Liver (tissue), 9 donors: ENCODE data around the gene RDH11. TPM values are rescaled to one million over a fixed set of nuclear protein-coding genes. Genes with fewer than 3 reads are reported as not detected.

Source experiments
- DNase-seq: peaks from one replicate; pipeline ENCODE4 v3.0.0-alpha.2; 2017; ENCODE audit warnings: low spot score
- H3K27ac ChIP-seq, 2 donors: one replicate each; pipeline ENCODE4 v1.7.0; 2013; ENCODE audit warnings: inconsistent platforms in 2 of 2, low read length in 2 of 2, control low read depth in 1 of 2, low read depth in 1 of 2, mild to moderate bottlenecking in 1 of 2
- H3K27me3 ChIP-seq, 4 donors: one replicate each; pipeline versions ENCODE4 v1.6.1 to v1.7.0; 2013; ENCODE audit warnings: low read length in 3 of 4, inconsistent platforms in 1 of 4, mild to moderate bottlenecking in 1 of 4, moderate library complexity in 1 of 4; ENCODE audit not compliant: control insufficient read depth in 4 of 4, insufficient read depth in 4 of 4
- H3K36me3 ChIP-seq, 4 donors: one replicate each; pipeline versions ENCODE4 v1.6.1 to v1.7.0; 2013; ENCODE audit warnings: low read length in 3 of 4, mild to moderate bottlenecking in 3 of 4, low read depth in 1 of 4, moderate library complexity in 1 of 4; ENCODE audit not compliant: control insufficient read depth in 4 of 4, insufficient read depth in 3 of 4
- H3K4me1 ChIP-seq, 4 donors: one replicate each; pipeline versions ENCODE4 v1.6.1 to v1.7.0; 2013; ENCODE audit warnings: low read length in 3 of 4, mild to moderate bottlenecking in 3 of 4, moderate library complexity in 1 of 4; ENCODE audit not compliant: control insufficient read depth in 4 of 4, insufficient read depth in 4 of 4
- H3K4me3 ChIP-seq, 3 donors: one replicate each; pipeline versions ENCODE4 v1.6.1 to v1.7.0; 2013; ENCODE audit warnings: low read length in 3 of 3, control low read depth in 1 of 3, low read depth in 1 of 3, mild to moderate bottlenecking in 1 of 3
- H3K9ac ChIP-seq, 2 donors: one replicate each; pipeline ENCODE4 v1.7.0; 2013; ENCODE audit warnings: low read length in 2 of 2, mild to moderate bottlenecking in 2 of 2, moderate library complexity in 2 of 2, control low read depth in 1 of 2, low read depth in 1 of 2
- H3K9me3 ChIP-seq, 4 donors: one replicate each; pipeline versions ENCODE4 v1.6.1 to v1.7.0; 2013; ENCODE audit warnings: low read length in 3 of 4; ENCODE audit not compliant: control insufficient read depth in 4 of 4
- EGR1 ChIP-seq, 2 donors: IDR thresholded peaks; 2 replicates each; pipeline ENCODE4 v1.6.1; 2016 to 2018; ENCODE audit warnings: antibody characterized with exemption in 2 of 2, low read depth in 2 of 2
- NR2F2 ChIP-seq: IDR thresholded peaks from 2 replicates; pipeline ENCODE4 v1.6.1; 2016; ENCODE audit warnings: antibody characterized with exemption
- RAD21 ChIP-seq, 2 donors: IDR thresholded peaks; 2 replicates each; pipeline ENCODE4 v1.6.1; 2016; ENCODE audit warnings: antibody characterized with exemption in 2 of 2, mild to moderate bottlenecking in 2 of 2
- SP1 ChIP-seq: IDR thresholded peaks from 2 replicates; pipeline ENCODE4 v1.6.1; 2018; ENCODE audit warnings: antibody characterized with exemption, mild to moderate bottlenecking
- YY1 ChIP-seq: IDR thresholded peaks from 2 replicates; pipeline ENCODE4 v1.6.1; 2016; ENCODE audit warnings: antibody characterized with exemption, mild to moderate bottlenecking
- WGBS: extraction: QIAGEN DNeasy Blood & Tissue Kit; methylation state at CpG from one replicate; pipeline ENCODE4 v1.1.7; 2013; 5-methylcytosine and 5-hydroxymethylcytosine counted together
- polyA plus RNA-seq, 2 donors: library from polyadenylated mRNA; stranded (reverse) in 1 of 2; unstranded in 1 of 2; fragments of 200-250 nt in 1 of 2; fragments of >200 nt in 1 of 2; fragmentation: Nextera tagmentation in 1 of 2; extraction: Ambion mirVana in 1 of 2; gene quantifications; one replicate each; pipeline versions ENCODE4 v1.2.1 to v1.2.3, GENCODE V29; 2013 to 2015
- total RNA-seq, 2 donors: library from RNA; depleted of rRNA; stranded (reverse); fragments of >200 nt; gene quantifications; one replicate each; pipeline ENCODE4 v1.2.3, GENCODE V29; 2014
- TF ChIP-seq, protein P1 (sequence below): fragments of 150-350 bp; IDR thresholded peaks from 2 replicates; pipeline ENCODE4 v1.5.1; 2017; ENCODE audit warnings: improper control_type of control experiment, low read depth, low read length; ENCODE audit not compliant: missing input control
- TF ChIP-seq, protein P2 (sequence below): IDR thresholded peaks from 2 replicates; pipeline ENCODE4 v1.6.1; 2016; ENCODE audit warnings: antibody characterized with exemption
- TF ChIP-seq, protein P3 (sequence below): IDR thresholded peaks from 2 replicates; pipeline ENCODE4 v1.6.1; 2016; ENCODE audit warnings: antibody characterized with exemption, mild to moderate bottlenecking
- donor health status: healthy.
- donor health status: healthy.
- donor health status: healthy.
- donor health status: healthy.
- donor health status: healthy.

Gene RDH11
- total and polyA plus RNA-seq, 4 donors = 99.7 to 174 (median 137) TPM

DNA sequence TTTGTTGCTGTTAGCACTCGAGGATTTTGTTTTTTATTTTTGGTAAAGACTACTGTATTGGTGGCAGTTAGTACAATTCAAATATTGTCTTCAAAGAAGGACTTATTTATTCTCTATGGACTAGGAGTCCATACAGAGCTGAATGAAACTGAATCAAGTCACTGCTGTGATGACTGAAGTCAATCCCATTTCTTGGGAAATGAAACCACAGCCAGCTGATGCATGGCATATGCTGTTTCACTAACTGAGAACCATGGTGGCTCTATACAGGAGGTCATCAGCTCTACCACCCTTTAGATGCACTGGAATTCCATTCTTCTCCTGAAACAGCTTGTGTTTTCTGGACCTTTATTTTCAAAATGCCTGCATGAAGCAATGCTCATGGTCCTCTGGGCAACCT, 43.4 kb downstream of the RDH11 start:
- H3K27ac ChIP-seq = no peak overlapping the region
- H3K27me3 ChIP-seq = no peaks in the 10 kb centered on the region
- no peaks in the 10 kb centered on the region for H3K4me1 ChIP-seq
- peaks cover 7 to 76% (median 65%) of the 10 kb centered on the region in 4 donors for H3K36me3 ChIP-seq
- H3K4me3 ChIP-seq = no peak overlapping the region
- 93% methylated on average over 1 of the region's 1 CpG for WGBS
- H3K9me3 ChIP-seq = no peaks in the 10 kb centered on the region
- TF ChIP-seq SP1 = no peak
- TF ChIP-seq, protein P1, sequence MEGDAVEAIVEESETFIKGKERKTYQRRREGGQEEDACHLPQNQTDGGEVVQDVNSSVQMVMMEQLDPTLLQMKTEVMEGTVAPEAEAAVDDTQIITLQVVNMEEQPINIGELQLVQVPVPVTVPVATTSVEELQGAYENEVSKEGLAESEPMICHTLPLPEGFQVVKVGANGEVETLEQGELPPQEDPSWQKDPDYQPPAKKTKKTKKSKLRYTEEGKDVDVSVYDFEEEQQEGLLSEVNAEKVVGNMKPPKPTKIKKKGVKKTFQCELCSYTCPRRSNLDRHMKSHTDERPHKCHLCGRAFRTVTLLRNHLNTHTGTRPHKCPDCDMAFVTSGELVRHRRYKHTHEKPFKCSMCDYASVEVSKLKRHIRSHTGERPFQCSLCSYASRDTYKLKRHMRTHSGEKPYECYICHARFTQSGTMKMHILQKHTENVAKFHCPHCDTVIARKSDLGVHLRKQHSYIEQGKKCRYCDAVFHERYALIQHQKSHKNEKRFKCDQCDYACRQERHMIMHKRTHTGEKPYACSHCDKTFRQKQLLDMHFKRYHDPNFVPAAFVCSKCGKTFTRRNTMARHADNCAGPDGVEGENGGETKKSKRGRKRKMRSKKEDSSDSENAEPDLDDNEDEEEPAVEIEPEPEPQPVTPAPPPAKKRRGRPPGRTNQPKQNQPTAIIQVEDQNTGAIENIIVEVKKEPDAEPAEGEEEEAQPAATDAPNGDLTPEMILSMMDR = no peak
- TF ChIP-seq, protein P2, sequence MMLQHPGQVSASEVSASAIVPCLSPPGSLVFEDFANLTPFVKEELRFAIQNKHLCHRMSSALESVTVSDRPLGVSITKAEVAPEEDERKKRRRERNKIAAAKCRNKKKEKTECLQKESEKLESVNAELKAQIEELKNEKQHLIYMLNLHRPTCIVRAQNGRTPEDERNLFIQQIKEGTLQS = no peak
- TF ChIP-seq, protein P3, sequence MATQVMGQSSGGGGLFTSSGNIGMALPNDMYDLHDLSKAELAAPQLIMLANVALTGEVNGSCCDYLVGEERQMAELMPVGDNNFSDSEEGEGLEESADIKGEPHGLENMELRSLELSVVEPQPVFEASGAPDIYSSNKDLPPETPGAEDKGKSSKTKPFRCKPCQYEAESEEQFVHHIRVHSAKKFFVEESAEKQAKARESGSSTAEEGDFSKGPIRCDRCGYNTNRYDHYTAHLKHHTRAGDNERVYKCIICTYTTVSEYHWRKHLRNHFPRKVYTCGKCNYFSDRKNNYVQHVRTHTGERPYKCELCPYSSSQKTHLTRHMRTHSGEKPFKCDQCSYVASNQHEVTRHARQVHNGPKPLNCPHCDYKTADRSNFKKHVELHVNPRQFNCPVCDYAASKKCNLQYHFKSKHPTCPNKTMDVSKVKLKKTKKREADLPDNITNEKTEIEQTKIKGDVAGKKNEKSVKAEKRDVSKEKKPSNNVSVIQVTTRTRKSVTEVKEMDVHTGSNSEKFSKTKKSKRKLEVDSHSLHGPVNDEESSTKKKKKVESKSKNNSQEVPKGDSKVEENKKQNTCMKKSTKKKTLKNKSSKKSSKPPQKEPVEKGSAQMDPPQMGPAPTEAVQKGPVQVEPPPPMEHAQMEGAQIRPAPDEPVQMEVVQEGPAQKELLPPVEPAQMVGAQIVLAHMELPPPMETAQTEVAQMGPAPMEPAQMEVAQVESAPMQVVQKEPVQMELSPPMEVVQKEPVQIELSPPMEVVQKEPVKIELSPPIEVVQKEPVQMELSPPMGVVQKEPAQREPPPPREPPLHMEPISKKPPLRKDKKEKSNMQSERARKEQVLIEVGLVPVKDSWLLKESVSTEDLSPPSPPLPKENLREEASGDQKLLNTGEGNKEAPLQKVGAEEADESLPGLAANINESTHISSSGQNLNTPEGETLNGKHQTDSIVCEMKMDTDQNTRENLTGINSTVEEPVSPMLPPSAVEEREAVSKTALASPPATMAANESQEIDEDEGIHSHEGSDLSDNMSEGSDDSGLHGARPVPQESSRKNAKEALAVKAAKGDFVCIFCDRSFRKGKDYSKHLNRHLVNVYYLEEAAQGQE = no peak
- DNase-seq = no peak
- H3K9ac ChIP-seq = no peak overlapping the region

DNA sequence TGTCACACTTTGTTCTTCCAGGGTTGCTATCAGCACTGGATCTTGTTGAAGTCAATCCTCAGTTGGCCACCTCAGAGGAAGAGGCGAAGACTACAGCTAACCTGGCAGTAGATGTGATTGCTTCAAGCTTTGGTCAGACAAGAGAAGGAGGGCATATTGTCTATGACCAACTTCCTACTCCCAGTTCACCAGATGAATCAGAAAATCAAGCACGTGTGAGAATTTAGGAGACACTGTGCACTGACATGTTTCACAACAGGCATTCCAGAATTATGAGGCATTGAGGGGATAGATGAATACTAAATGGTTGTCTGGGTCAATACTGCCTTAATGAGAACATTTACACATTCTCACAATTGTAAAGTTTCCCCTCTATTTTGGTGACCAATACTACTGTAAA, 44.9 kb downstream of the RDH11 start:
- DNase-seq = no peak
- Histone ChIP-seq H3K27me3 (no peaks in the 10 kb centered on the region), H3K27ac (no peak overlapping the region), H3K4me1 (no peaks in the 10 kb centered on the region), H3K4me3 (no peak overlapping the region), H3K9ac (no peak overlapping the region), H3K9me3 (no peaks in the 10 kb centered on the region), H3K36me3 (peaks cover 4 to 72% (median 64%) of the 10 kb centered on the region in 4 donors)
- TF ChIP-seq, protein P3 = no peak
- no peak for TF ChIP-seq RAD21 (IDR thresholded peaks at IDR 0.05)
- no peak for TF ChIP-seq YY1
- TF ChIP-seq SP1 = no peak
- no peak for TF ChIP-seq EGR1 (IDR thresholded peaks at IDR 0.05; ENCODE audit: low read depth in 2 of 2)
- TF ChIP-seq NR2F2 = no peak
- WGBS = 93% methylated on average over 2 of the region's 2 CpGs
